Measurements from ENCODE around the gene IRF2BP1. TPM values are rescaled to one million over a fixed set of nuclear protein-coding genes. Genes with fewer than 3 reads are reported as not detected.
A peak's percentile ranks its signal among the peaks of the same experiment; 100 is the strongest.

The IRF2BP1 gene, protein sequence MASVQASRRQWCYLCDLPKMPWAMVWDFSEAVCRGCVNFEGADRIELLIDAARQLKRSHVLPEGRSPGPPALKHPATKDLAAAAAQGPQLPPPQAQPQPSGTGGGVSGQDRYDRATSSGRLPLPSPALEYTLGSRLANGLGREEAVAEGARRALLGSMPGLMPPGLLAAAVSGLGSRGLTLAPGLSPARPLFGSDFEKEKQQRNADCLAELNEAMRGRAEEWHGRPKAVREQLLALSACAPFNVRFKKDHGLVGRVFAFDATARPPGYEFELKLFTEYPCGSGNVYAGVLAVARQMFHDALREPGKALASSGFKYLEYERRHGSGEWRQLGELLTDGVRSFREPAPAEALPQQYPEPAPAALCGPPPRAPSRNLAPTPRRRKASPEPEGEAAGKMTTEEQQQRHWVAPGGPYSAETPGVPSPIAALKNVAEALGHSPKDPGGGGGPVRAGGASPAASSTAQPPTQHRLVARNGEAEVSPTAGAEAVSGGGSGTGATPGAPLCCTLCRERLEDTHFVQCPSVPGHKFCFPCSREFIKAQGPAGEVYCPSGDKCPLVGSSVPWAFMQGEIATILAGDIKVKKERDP
- polyA plus RNA-seq (ENCODE audit: insufficient read length in 4 of 4) = 10 to 100 TPM; 16.4 to 28.2 (median 18.8) TPM

DNA sequence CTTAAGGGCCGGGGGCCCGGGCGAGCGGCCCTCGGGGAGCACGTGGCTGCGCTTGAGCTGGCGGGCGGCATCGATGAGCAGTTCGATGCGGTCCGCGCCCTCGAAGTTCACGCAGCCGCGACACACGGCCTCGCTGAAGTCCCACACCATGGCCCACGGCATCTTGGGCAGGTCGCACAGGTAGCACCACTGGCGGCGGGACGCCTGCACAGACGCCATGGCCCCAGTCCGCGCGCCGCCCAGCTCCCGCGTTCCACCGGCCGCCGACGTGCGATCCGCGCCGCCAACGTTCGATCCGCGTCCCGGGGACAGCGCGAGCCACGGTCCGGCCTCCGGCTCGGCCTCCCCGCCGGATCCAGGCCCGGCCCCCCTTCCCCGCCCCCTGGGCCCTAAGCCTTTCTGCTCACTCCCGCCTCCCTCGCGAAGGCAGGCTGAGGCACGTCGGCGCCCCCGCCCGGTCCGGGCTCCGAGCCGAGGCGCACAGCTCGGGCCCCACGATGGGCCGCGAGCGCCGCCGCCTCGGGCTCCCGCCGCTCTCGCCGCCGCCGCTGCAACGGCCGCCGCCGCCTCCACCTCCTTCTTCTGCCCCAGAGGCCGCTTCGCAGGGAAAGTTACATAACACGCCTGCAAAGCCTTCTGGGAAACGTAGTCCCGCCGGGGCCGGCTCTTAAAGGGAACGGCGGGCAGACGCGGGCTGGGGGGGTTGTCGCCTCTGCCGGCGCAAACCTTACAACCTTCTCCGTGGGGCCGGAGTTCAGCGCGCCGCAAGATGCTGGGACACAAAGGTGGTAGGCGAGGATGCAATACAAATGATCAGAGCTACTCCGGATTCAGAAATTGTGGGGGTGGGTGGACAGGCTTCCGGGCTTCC lies at the start of gene IRF2BP1:
Gene IRF2BP1, minus strand, starts transcription at position 586 of the 871 bp plus-strand sequence. Its CDS starts 367 bp downstream, at position 219.
- peak in 2 of 4 donors; percentile 84 to 88 for DNase-seq (ENCODE audit: low read depth in 4 of 4, low spot score in 3 of 4)

DNA sequence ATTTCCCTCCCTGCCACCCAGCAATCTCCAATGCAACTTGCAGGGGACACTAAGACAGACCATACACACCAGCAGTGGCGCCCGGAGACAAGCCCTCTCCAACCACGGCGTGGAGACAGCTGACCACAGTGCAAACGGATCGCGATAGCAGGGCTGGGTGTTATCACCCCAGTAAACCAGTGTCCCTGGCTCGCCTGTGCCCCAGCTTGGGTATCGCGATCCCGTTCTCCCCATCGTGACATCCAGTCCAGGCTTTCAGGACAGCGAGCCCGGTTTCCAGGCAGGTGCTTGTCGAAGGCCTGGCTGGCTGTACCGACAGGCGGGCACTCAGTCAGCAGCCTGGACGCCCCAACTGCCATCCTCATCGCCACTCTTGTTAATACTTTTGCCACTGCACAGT lies 49.3 kb upstream of the IRF2BP1 start:
- DNase-seq (ENCODE audit: low read depth in 4 of 4, low spot score in 3 of 4) = no peak

DNA sequence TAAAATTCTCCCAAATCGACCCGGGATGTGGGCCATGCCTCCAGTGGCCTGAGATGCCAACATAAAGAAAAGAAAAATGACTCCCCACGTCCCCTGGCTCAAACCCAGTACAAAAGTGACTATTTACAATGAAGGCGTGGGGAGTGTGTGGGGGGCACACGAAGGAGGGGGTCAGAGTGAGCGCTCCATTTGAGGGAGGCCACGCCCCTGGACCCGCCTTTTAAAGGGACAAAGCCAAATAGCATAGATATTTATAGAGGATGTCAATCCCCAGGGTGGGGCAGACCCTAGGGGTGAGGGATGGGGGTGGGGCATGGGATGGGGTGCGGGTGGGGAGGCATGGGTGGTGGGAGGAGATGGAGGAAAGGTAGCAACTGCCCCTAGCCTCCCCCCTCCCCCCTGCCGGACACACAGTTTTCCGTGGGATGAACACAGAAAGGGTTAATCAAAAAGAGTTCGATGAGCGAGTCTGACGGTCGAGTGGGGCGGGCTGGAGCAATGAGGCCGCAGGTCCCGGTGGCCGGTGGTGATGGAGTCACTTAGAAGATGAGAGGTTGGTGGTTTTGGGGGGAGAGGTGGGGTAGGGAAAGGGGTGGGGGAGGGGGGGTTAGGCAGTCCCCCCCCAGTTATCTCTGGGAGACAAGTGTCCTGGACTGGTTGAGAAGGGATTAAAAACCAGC lies 48.8 kb upstream of the IRF2BP1 start:
- no peak for DNase-seq (ENCODE audit: low read depth in 4 of 4, low spot score in 3 of 4)

DNA sequence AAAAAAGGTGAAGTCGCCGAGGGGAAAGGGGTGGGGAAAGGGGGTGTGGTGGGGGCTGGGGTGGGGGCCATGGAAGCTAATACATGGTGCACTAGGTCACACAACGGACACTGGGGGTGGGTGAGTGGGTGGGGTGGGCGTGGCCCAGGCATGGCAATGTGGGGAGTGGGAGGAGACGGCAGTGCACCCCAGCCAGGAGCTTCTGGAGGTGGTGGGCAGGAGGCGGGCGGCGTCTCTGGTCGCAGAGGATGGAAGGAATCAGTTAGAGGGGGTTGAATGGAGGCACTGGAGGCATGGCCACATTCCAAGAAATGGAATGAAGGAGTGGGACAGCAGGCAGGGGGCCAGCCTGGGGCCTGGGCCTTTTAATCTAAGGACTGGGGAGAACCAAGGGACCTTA lies 47.8 kb upstream of the IRF2BP1 start:
- DNase-seq (ENCODE audit: low read depth in 4 of 4, low spot score in 3 of 4) = no peak

DNA sequence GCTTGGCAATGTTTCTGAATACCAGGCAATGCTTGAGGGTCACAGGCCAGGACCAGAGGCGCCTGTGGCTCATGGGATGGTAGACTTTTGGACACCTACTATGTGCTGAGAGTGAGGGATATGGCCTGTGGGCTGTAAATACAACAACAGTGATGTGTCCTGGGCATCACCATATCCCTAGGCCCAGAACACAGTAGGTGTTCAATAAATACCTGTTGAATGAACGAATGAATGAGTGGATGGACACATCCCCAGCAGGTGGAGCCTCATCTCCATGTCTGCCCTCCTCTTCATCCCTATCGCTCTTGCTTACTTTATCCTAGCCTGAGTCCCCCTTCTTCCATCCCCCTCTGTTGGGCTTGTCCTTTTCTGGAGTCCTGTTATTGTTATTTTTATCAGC lies 45.1 kb upstream of the IRF2BP1 start:
- no peak for DNase-seq (ENCODE audit: low read depth in 4 of 4, low spot score in 3 of 4)

DNA sequence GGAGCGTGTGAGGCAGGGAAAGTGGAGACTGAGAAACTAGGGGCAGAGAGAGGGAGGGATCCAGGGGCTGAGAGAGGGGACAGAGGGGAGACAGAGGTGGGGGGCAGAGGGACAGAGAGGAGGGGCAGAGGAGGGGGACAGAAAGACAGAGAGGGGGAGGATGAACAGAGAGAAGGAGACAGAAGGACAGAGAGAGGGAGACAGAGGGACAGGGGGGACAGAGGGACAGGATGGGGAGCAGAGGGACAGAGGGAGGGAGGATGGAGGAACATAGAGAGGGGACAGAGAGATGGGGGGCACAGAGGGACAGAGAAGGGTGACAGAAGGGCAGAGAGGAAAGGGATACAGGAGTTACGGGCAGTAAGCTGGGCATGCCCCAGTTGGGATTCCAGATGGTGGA lies 43.3 kb upstream of the IRF2BP1 start:
- no peak for DNase-seq (ENCODE audit: low read depth in 4 of 4, low spot score in 3 of 4)

DNA sequence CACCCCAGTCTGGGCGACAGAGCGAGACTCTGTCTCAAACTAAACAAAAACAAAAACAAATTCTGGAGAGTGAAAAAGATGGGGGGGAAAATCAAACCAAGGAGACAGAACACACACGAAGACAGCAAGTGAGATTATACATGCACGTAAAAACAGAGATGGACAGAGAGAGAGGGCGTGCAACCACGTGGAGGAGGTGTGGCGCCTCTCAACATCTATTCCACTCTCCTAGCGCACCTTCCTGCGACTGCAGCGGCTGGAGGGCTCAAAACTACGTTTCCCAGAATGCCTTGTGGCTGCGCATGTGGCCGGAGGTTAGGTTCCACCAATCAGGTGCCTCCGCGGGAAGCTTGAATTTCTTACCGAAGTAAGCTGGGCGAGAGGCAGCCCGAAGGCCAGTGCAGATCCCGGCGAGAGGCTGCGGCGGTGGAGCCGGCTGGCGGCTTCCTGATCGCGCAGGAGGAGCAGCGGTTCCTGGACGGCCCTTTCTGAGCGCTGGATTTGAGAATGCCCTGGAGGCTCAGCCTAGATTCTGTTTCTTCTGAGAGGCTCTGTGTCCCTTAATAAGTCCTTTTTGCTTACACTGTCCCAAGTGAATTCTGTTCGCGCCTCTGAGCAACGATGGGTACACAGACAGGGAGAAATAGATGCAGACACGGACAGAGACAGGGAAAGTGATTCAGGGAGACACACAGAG lies 41.8 kb upstream of the IRF2BP1 start:
- DNase-seq (ENCODE audit: low read depth in 4 of 4, low spot score in 3 of 4) = peak; percentile 71 to 82 (median 72)

DNA sequence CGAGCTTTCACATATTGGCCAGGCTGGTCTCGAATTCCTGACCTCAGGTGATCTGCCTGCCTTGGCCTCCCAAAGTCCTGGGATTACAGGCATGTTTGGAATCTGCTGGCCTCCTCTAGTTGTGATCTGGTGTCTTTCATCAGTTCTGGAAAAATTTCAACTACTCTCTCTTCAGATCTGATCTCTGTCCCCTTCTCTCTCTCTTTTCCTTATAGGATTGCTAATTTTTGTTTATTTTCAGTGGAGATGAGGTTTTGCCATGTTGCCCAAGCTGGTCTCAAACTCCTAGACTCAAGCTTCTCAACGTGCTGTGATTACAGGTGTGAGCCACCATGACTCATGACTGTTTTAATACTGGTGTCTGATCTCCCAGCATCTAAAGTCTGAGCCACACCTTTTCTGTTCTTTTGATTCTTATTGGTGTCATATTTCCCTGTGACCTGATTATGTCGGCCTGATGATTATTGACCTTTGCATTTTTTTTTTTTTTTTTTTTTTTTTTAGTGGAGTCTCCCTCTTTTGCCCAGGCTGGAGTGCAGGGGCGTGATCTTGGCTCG lies 39.0 kb upstream of the IRF2BP1 start:
- no peak for DNase-seq (ENCODE audit: low read depth in 4 of 4, low spot score in 3 of 4)

DNA sequence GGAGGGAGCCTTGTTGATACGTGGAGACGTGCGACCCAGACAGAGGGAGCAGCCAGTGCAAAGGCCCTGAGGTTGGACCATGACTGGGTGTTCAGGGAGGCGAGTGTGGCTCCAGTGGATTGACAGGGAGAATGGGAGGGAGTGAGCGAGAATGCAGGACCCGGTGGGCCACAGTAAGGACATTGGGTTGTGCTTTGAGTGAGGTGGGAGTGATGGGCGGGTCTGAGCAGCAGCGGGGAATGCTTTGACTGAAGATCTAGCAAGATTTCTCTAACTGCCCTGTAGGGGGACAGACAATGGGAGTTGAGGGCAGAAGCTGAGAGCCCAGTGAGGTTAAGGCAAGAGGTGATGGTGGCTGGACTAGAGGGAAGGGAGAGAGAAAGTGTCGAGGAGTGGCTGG lies 36.3 kb upstream of the IRF2BP1 start:
- no peak for DNase-seq (ENCODE audit: low read depth in 4 of 4, low spot score in 3 of 4)

DNA sequence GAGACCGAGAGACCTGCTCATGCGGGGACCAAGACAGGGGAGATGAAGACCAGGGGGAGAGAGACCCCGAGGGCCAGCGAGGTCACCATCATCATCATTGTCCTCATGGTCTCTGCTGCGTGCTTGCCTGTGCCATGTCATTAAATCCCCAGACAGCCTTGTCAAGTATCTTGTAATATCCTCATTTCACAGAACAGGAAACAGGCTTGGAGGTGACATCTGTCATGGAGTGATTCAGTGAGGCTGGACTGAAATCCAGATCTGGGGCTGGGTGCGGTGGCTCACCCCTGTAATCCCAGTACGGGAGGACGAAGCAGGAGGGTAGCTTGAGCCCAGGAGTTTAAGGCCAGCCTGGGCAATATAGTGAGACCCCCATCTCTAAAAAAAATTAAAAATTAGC lies 34.5 kb upstream of the IRF2BP1 start:
- DNase-seq (ENCODE audit: low read depth in 4 of 4, low spot score in 3 of 4) = no peak

DNA sequence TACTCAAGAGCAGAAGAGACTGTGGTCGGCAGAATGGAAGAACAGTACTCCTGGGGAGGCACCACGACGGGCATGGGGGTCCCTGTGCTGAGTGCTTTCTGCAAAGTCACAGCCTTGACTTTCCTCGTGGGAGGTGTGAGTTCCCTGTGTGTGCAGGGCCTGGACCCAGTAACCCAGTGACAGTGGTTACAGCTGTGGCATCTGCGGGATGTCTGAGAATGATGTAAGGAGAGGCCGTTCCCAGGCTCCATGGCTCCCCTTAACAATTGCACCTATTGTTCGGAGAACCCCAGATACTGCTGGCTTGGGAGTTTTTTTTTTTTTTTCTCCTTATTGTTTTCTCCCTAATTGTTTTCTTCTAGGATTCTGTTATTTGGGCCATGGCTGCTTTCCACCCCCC lies 33.7 kb upstream of the IRF2BP1 start:
- DNase-seq (ENCODE audit: low read depth in 4 of 4, low spot score in 3 of 4) = no peak

DNA sequence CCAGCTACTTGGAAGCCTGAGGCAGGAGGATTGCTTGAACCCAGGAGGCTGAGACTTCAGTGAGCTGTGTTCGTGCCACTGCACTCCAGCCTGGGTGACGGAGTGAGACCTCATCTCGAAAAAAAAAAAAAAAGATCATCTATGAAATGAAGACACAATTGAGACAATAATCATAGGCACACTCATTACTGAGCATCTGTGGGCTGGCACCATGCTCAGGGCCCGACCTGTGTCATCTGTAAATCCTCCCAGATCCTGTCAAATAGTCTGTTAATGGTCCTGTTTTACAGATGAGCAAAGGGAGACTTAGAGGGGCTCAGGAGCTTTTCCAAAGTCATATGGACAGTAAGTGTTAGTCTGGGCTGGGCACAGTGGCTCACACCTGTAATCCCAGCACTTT lies 32.8 kb upstream of the IRF2BP1 start:
- DNase-seq (ENCODE audit: low read depth in 4 of 4, low spot score in 3 of 4) = no peak

DNA sequence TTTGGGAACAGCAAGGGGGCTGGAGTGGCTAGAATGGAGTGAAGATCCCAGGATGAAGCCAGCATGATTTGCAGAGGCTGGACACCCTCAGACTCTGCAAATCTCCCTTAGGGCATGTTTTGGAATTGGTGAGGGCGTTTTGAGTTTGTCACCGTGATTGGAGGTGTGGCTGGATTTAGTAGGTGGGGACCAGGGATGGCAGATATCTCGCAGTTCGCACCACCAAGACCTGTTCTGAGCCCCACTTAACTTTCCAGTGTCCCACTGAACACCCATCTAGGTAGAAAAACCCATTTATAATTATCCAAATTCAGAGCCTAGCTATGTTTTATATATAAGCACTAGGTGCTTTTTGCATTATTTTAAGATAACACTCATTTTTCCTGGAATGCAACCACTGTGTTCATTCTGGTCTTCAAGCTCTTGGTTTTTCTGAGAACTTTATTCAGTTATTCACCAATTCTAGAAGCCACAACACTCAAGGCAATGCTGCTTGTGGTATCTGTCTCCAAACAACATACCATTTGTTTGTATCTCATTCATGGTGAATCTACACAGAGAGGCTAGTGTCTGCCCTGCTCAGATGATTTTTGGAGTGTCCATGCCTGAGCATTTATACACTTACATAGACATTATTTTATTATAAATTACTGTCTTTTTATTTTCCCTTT lies 31.6 kb upstream of the IRF2BP1 start:
- no peak for DNase-seq (ENCODE audit: low read depth in 4 of 4, low spot score in 3 of 4)

DNA sequence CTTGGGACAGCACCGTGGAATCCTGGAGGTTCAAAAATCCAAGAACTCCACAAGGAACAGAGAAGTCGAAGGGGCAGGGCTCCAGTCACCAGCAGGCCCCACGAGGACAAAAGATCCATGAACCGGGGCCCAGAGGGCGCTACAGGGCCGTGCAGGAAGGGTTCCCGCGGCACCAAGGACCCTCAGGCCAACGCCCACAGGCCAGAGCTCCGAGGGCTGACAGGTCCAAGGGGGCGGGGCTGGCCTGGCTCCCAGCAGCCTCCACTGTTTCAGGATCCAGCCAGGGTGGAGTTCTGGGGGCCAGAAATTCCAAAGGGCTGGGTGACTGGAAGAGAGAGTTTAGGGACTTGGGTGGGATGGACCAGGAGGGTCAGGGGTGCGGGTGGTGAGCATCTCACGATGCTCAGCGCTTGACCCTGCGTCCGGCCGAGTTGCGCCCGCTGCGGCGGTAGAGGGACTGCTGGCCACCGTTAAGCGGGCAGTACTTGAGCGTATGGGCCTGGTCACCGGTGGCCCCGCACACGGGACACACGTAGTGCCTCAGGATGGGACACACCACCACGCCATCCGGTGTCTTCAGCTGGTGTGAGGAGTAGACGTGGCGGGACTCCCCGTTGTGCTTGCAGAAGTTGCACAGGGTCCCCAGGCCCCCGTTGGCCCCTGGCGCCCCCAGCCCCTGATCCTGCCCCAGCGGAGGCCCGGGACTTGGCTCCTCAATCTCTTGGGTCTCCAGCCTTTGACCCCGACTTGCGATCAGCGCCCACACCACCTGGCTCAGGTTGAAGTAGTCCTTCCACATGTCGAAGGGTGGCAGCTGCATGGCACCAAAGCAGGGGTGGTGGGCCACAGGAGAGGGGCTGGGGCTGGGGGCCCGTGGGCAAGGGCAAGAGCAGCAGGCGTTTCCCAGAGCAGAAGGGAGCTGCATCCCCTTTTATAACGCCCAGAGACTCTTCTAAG lies 28.2 kb upstream of the IRF2BP1 start, which contains the start of gene NANOS2:
Gene NANOS2, minus strand, starts transcription at position 905 of the 957 bp plus-strand sequence. Its CDS starts 85 bp downstream, at position 820.
- DNase-seq (ENCODE audit: low read depth in 4 of 4, low spot score in 3 of 4) = no peak

DNA sequence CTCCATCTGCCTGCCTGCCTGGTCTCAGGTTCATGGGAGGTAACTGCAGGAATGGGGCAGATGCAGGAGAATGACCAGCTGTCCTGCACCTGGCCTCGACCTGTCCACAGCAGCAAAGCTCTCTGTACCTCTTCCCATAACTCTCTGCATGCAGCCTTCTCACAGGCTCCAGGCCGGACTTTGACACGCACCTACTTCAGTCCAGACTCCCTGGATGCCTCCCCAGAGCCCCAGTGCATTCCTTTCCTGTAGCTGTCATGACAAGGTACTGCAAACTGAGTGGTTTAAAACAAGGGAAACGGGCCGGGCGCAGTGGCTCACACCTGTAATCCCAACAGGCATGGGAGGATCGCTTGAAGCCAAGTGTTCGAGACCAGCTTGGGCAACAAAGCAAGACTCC lies 25.4 kb upstream of the IRF2BP1 start:
- no peak for DNase-seq (ENCODE audit: low read depth in 4 of 4, low spot score in 3 of 4)

DNA sequence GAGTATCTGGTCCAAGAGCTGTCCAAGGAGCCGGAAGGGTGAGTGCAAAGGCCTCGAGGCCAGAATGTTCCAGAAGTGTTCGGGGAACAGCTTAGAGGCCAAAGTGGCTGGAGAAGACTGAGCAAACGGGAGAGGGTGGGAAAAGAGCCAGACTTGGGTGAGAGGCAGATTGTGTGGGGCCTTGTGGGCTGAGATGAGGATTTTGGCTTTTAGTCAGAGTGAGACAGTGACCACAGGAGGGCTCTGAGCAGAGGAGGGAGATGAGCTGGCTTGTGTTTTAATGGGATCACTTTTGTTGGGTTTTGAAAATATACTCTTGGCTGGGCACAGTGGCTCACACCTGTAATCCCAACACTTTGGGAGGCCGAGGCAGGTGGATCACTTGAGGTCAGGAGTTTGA lies 23.0 kb upstream of the IRF2BP1 start:
- DNase-seq (ENCODE audit: low read depth in 4 of 4, low spot score in 3 of 4) = no peak

DNA sequence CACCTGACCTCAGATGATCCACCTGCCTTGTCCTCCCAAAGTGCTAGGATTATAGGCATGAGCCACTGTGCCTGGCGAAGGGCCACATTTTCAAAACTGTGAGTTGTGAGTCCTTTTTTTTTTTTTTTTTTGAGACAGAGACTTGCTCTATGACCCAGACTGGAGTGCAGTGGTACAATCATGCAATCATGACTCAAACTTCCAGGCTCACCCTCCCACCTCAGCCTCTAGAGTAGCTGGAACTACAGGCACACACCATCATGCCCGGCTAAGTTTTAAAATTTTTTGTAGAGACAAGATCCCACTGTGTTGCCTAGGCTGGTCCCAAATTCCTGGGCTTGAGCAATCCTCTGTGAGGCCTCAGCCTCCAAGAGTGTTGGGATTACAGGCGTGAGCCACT lies 20.3 kb upstream of the IRF2BP1 start:
- no peak for DNase-seq (ENCODE audit: low read depth in 4 of 4, low spot score in 3 of 4)

DNA sequence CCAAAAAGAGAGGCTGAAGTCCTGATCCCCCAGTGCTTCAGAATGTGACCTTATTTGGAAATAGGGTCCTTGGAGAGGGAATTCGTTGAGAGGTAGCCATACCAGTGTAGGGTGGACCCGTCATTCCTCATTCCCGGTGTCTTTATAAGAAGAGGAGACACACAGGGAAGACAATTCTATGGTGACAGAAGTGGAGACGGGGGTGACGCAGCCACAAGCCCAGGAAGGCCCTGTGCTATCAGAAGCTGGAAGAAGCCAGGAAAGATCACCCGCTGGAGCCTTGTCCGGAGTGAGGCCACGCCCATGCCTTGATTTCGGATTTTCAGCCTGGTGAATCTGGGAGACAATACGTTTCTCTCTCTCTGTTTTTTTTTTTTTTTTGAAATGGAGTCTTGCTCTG lies 19.1 kb upstream of the IRF2BP1 start:
- DNase-seq (ENCODE audit: low read depth in 4 of 4, low spot score in 3 of 4) = no peak

All from left renal pelvis (tissue), 4 donors.